Endometrial microvascular endothelial cells (primary cell): ENCODE measurements around the gene RARRES1. TPM values are rescaled to one million over a fixed set of nuclear protein-coding genes. Genes with fewer than 3 reads are reported as not detected.

ENCODE experiments used
- in situ Hi-C: cut with HindIII; loops from 2 replicates; pipeline ENCODE4 v1.10.0; 2017; ENCODE audit warnings: low sequenced_read_pairs, low pct_unique_long_range_greater_than_20kb; ENCODE audit errors: inconsistent ontology term
- total RNA-seq: library from RNA; depleted of rRNA; stranded (reverse); fragments of >200 nt; gene quantifications from one replicate; pipeline ENCODE4 v1.2.3, GENCODE V29; 2015; ENCODE audit errors: inconsistent ontology term

The RARRES1 gene
- total RNA-seq, 1 donor from 2014 or later: 11.0 TPM

DNA sequence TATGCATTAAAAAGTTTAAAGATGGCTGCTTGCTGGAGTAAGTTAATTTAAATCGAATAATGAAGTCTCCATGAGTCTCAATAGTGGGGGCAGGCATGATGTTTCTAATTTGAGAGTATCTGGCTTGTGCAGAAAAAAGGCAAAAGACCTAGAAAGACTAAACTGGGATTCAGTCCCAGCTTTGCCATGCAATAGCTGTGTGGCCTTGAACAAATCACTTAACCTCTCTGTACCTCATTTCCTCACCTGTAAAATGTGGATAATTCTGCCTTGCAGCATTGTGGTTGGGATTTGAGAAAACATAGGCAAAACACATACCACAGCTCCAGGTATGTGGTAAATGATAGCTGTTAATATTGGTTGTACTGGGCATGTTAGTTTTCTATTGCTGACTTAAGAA is 68.4 kb downstream of the RARRES1 start:
- in situ Hi-C loops: loop anchor here (25.0 kb wide), 1 partner anchor 123 kb away; no protein-coding TSS in a partner anchor

DNA sequence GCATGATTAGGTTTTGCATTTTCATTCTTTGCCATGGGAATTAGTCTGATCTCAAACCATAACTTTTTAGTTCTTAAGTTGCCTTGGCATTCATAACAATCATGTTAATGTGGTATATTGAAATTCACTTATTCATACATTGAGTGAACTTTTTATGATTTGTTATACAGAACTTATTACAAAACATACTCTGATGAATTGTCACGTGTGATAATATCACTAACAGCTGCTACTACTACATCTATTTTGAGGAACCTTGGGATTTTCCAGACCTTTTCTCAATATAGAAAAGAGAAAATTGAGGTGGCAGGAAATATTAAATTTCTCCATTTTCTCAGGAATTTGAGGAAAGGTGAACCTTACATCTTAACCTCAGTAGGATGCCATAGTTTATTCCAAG is 69.0 kb downstream of the RARRES1 start:
- in situ Hi-C loops: loop anchor here (25.0 kb wide), 1 partner anchor 124 kb away; no protein-coding TSS in a partner anchor

DNA sequence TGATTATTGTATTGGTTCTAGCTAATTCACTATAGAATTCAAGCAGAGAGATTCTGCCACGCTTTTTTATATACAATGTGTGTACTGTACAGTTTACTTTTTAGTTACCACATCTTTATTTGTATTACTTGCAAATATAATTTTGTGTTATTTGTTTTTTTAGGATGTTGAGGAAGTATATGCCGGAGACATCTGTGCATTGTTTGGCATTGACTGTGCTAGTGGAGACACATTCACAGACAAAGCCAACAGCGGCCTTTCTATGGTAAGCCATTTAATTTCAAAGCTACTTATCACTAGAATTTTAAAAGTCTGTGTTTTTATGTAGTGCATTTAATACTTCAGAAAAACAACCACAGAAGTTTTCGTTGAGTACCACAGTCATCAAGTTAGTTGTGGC is 71.5 kb downstream of the RARRES1 start:
- in situ Hi-C loops: loop anchor here (25.0 kb wide), 1 partner anchor 127 kb away; no protein-coding TSS in a partner anchor

DNA sequence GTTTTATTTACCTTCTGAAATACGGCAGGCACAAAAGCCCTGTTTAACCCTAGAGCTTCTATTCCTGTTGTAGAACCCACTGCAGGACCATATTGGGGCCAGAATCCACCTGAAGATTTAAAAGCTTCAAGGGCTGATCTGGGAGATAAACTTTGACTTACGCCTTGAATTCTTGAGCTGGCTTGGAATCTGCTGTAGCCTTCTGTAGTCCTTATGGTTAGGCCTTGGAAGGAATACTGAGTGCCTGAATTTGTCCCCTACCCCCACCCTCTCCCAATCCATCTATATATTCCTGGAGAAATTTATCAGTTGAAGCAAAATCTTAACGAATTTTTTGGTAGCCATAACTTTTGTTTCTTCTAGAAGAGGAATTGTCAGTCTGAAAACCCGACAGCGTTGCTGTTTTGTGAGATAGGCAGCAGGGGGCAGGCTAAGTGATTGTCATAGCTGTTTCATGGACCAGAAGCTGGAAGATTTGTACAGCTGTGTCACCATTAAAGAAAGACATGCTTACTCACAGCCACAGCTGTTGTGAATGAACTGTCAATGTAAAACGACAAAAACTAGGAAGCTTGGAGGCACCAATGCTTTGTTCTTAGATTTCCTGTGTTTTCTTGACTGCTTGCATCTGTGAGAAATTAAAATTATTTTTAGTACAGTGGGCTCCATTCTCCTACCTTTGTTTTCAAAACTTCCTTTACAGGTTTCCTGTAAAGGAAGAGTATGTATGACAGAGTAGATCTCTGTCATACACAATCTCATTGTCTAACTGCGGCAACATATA is 72.6 kb downstream of the RARRES1 start:
- in situ Hi-C loops: loop anchor here (25.0 kb wide), 1 partner anchor 128 kb away; no protein-coding TSS in a partner anchor

DNA sequence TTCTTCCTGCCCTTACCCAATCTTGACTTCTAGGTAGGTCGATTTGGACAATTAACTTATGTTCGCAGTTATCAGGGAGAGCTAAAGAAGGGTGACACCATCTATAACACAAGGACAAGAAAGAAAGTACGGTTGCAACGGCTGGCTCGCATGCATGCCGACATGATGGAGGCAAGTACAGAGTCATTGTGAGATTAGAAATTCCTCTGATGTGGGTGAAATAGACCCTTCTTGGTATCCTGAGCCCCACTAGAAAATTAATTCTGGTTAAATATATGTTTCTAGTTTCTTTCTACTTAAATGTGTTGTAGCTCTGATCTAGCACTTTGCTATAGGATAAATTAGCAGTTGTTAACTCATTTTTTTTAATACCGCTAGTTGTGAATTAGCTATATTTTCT is 73.4 kb downstream of the RARRES1 start:
- in situ Hi-C loops: loop anchor here (25.0 kb wide), 1 partner anchor 128 kb away; no protein-coding TSS in a partner anchor

DNA sequence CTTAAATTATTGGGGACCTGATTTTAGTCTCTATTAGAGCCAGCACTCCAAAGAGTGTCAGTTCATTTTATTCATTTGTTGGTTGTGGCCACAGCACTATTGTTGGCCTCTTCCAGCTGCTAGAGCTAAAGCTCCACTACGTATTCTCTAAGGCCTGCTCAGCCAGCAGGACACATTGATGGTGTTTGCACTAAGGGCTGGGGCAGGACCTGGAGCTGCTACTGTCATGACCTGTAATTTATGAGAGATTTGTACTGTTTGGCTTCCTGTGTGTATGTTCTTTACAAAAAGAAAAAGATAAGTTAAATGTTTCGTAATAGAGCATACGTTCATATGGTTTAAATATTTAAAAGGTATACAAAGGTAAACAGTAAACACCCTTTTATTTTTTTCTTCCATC is 79.8 kb downstream of the RARRES1 start:
- in situ Hi-C loops: loop anchor here (25.0 kb wide), 1 partner anchor 135 kb away; no protein-coding TSS in a partner anchor

DNA sequence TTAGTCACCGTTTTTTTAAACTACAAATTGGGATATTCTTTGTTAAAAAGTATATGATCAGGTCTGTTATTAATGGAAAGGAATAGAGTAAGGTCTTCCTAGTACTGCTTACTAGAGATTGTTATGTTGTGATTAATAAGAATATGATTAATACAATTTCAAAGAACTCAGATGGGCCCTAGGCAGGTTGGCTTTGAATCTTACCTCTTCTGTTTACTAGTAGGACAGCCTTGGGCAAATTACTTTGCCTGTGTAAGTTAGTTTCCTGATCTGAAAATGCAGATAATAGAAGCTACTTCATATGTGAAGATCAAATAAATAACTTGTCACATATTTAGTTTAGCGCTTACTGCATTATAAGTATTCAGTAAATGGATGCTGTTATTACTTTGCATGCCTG is 81.1 kb downstream of the RARRES1 start:
- in situ Hi-C loops: loop anchor here (25.0 kb wide), 1 partner anchor 136 kb away; no protein-coding TSS in a partner anchor

DNA sequence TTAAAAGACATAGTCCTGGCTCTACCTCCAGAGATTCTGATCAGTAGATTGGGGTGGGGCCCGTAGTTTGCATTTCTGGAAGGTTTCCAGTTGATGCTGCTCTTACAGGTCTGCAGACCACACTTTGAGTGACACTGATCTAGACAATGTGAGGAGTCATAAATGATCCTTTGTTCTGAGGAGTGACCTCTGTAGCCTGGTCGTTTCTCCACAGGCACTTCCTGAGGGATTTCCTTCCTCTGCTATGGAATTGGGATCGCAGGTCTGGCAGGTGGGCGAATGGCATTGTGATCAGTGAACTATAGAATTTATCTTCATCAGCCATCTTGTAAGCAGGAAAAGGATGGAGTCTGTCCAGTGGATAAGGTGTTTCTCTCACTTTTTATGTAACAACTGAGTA is 82.5 kb downstream of the RARRES1 start:
- in situ Hi-C loops: loop anchor here (25.0 kb wide), 1 partner anchor 138 kb away; no protein-coding TSS in a partner anchor

Other genes with a start within 250 kb of the RARRES1 start
- 1.6 TPM for gene MLF1, start 161.3 kb downstream of the RARRES1 start, total RNA-seq
- gene GFM1, start 87.9 kb downstream of the RARRES1 start, total RNA-seq: 53.3 TPM
- gene LXN, start 59.8 kb downstream of the RARRES1 start, total RNA-seq: 152 TPM
- 102 TPM for gene MFSD1, start 69.6 kb upstream of the RARRES1 start, total RNA-seq